Gastroesophageal sphincter (tissue), 3 donors: Measurements from ENCODE around the gene EEF2.

Experiments
- CTCF ChIP-seq, 4 experiments: fragments of 200-600 bp in 2 of 4; fragments of 450-650 bp in 2 of 4; sonication (generic) in 1 of 4; IDR thresholded peaks; one replicate each; pipeline ENCODE4 v1.5.1; 2017 to 2019; ENCODE audit warnings: antibody characterized with exemption in 4 of 4, mild to moderate bottlenecking in 2 of 4, moderate library complexity in 2 of 4
- POLR2A ChIP-seq, 2 donors: fragments of 450-650 bp; IDR thresholded peaks; one replicate each; pipeline ENCODE4 v1.6.1; 2017; ENCODE audit warnings: antibody characterized with exemption in 2 of 2, mild to moderate bottlenecking in 2 of 2, moderate library complexity in 1 of 2

DNA sequence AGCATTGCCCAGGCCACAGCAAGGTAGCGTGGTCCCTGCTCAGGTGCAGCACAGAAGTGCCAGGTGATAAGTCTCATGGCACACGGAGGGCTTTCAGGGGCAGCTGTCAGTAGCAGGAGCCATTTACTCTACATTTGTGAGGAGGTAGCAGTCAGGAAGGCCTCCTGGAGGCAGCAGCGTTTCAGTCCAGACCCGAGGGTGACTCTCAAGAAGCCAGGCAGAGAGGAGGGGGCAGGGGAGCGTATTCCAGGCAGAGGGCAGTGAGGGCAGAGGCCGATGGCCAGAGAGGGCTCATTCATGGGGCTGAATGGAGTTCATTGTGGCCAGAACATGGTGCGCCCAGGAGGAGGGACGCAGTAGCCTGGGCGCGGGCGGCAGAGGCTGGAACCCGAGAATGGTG lies 31.2 kb upstream of the EEF2 start:
- TF ChIP-seq POLR2A (IDR thresholded peaks at IDR 0.05), result no peak
- TF ChIP-seq CTCF (IDR thresholded peaks at IDR 0.05), result no peak
